Testis (tissue), 3 donors: Measurements from ENCODE around the gene RGS6. TPM values are rescaled to one million over a fixed set of nuclear protein-coding genes. Genes with fewer than 3 reads are reported as not detected.

Experiments used
- DNase-seq: peaks from one replicate; pipeline ENCODE4 v3.0.0-alpha.2; 2019
- H3K27ac ChIP-seq, 2 donors: fragments of 200-600 bp; sonication (generic); one replicate each; pipeline ENCODE4 v1.5.1; 2019
- H3K27me3 ChIP-seq: fragments of 200-600 bp; sonication (generic); one replicate; pipeline ENCODE4 v1.5.1; 2019
- H3K36me3 ChIP-seq: fragments of 200-600 bp; sonication (generic); one replicate; pipeline ENCODE4 v1.5.1; 2017; ENCODE audit warnings: low read depth; ENCODE audit errors: missing control alignments
- H3K4me1 ChIP-seq: fragments of 200-600 bp; sonication (generic); one replicate; pipeline ENCODE4 v1.5.1; 2019
- H3K4me3 ChIP-seq, 2 donors: fragments of 200-600 bp; sonication (generic); one replicate each; pipeline ENCODE4 v1.5.1; 2017 to 2019
- H3K9me3 ChIP-seq: fragments of 200-600 bp; sonication (generic); one replicate; pipeline ENCODE4 v1.5.1; 2017
- CTCF ChIP-seq, 3 experiments: fragments of 450-650 bp in 2 of 3; fragments of 200-600 bp in 1 of 3; sonication (generic) in 1 of 3; IDR thresholded peaks; one replicate each; pipeline ENCODE4 v1.5.1; 2016 to 2019; ENCODE audit warnings: antibody characterized with exemption in 3 of 3, mild to moderate bottlenecking in 2 of 3, moderate library complexity in 1 of 3
- POLR2A ChIP-seq: fragments of 450-650 bp; IDR thresholded peaks from one replicate; pipeline ENCODE4 v1.6.1; 2017; ENCODE audit warnings: antibody characterized with exemption, mild to moderate bottlenecking, moderate library complexity
- WGBS, 2 donors: methylation state at CpG; one replicate each; pipeline ENCODE4 v1.1.5; 2018; 5-methylcytosine and 5-hydroxymethylcytosine counted together
- intact Hi-C: fragments of 100-400 bp; cut with DNase I; formaldehyde crosslinking; loops from one replicate; pipeline ENCODE4 v1.15.1; 2023; ENCODE audit warnings: low total_unique reads
- polyA plus RNA-seq: library from polyadenylated mRNA; stranded (reverse); fragments of 350-450 nt; fragmentation: Illumina TruSeq; extraction: RNeasy Lipid Tissue Mini Kit (QIAGEN cat#74804); gene quantifications from one replicate; pipeline ENCODE4 v1.2.3, GENCODE V29; 2014; ENCODE audit warnings: low read depth, low replicate concordance; ENCODE audit not compliant: insufficient read depth
- total RNA-seq, 2 donors: library from RNA; depleted of rRNA; stranded (reverse); fragments of >200 nt; gene quantifications; one replicate each; pipeline ENCODE4 v1.2.3, GENCODE V29; 2016

The RGS6 gene
- total and polyA plus RNA-seq, 3 donors from 2014 or later, result 6.3 to 21.3 (median 16.0) TPM

DNA sequence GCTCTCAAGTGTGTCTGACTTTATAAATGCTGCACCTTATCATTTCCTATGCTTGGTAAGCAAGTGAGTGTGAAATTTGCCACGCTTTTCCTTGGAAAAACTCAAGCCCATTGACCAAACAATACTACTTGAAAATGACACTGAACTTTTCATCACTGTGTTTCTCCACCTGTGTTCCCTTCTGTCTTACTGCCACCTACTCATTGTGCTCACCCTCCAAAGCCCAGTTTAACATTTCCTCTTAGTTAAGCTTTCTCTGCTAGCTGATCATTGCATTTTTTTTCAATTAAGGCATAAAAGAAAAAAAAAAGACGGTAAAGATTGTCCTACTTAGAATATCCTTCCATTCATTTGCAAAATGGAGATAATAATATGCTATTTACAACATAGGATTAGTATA, 516.0 kb downstream of the RGS6 start:
- Histone ChIP-seq H3K36me3 (no peaks in the 10 kb centered on the region), H3K4me3 (no peak overlapping the region), H3K27me3 (no peaks in the 10 kb centered on the region), H3K4me1 (no peaks in the 10 kb centered on the region), H3K9me3 (no peaks in the 10 kb centered on the region), H3K27ac (no peak overlapping the region)
- DNase-seq, result no peak
- intact Hi-C loops, result no loop called here
- TF ChIP-seq CTCF (IDR thresholded peaks at IDR 0.05) (no peak), POLR2A (no peak)
- 88 to 92% methylated on average over 2 of the region's 2 CpGs for WGBS, 2 donors

DNA sequence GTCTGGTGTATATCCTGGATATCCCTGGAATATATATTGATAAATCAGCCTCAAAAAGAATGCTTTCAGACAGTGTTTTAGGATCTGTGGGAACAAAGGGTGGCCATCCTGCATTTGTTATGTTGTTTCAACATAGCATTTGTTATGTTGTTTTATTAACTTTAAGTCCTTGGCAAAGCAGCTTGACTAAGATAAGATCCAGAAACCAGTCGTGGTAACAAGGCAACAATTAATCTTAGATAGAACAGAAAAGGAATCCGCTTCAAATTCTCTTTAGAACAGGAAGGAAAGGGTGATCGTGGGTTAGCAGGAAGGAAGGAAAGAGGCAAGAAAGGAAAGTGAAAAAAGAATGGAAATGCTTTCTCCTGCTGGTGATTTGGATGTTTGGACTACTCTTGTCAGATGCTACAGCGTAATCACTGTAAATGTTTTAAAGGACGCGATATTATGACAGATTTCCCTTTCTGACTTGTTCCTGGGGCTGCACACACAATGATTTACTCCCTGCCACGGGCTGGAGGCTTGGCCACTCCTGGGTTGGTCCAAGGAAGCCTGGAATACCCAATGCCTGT, 518.3 kb downstream of the RGS6 start:
- 55 to 66% methylated on average over 7 of the region's 7 CpGs for WGBS, 2 donors
- TF ChIP-seq CTCF (IDR thresholded peaks at IDR 0.05), result no peak
- no peak for TF ChIP-seq POLR2A
- intact Hi-C loops, result no loop called here

DNA sequence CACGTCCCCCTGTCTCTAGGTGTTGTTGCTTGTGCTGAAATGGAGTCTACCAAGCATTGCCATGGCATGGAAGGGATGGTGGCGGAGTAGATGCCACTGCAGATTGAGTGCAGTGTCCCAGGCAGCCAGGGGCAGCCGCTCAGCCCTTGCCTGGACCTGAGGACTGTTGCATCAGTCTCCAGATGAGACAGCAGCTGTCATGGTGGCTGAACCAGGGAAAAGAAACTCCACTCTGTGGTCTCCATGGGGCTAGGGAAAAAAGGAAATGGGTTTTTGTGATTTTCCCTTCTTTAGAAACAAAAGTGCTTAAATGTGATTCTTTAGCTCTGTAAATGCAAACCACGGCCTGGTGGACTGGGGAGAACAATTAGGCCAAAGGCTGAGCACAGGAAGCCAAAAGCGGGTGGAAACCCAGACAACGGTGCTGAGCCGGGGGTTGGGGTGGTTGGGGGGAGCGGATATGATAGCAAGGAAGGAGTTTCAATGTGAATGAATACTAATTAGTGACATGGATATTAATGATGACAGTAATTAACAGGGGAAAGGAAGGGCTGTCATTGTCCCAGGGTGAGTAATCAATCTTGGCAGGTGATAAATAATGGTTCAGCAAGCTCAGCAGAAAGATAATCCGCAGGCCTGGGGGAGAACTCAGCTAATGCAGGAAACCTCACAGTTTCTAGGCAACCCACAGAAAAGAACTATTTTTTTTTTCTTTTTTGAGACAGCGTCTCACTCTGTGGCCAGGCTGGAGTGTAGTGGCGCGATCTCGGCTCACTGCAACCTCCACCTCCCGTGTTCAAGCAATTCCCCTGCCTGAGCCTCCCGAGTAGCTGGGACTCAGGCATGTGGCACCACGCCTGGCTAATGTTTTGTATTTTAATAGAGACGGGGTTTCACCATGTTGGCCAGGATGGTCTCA, 519.1 kb downstream of the RGS6 start:
- intact Hi-C loops, result no loop called here
- Histone ChIP-seq H3K4me1 (no peaks in the 10 kb centered on the region), H3K9me3 (no peaks in the 10 kb centered on the region), H3K36me3 (no peaks in the 10 kb centered on the region), H3K27me3 (no peaks in the 10 kb centered on the region), H3K27ac (no peak overlapping the region), H3K4me3 (no peak overlapping the region)
- WGBS, 2 donors, result 73 to 79% methylated on average over 16 to 17 of the region's 17 CpGs
- TF ChIP-seq POLR2A (no peak), CTCF (IDR thresholded peaks at IDR 0.05) (no peak)
- DNase-seq, result no peak

More for the DNA sequence above, 518.3 kb downstream of the RGS6 start:
- Histone ChIP-seq H3K9me3 (no peaks in the 10 kb centered on the region), H3K27ac (no peak overlapping the region), H3K27me3 (no peaks in the 10 kb centered on the region), H3K4me1 (no peaks in the 10 kb centered on the region), H3K36me3 (no peaks in the 10 kb centered on the region), H3K4me3 (no peak overlapping the region)
- no peak for DNase-seq

DNA sequence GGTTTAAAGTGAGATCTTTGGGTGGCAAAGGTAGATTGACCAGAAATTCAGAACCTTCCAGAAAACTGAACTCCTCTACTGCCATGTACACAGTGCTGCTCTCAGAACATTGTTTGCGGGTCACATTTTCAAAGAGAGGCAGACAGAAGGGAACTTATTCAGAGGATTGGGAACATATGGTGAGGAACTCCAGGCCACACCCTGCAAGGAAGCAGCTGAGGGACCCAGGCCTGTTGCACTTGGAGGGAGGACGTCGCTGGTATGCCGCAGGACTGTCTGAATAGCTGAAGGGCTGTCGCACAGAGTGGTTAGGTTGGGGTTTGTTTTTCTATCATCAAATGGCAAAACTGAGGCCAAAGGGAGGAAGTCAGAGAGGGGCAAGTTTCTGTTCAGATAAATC, 520.5 kb downstream of the RGS6 start:
- TF ChIP-seq POLR2A (no peak), CTCF (IDR thresholded peaks at IDR 0.05) (no peak)

More for the DNA sequence above, 520.5 kb downstream of the RGS6 start:
- no peak for DNase-seq
- 96 to 100% methylated on average over 5 of the region's 5 CpGs for WGBS, 2 donors
- H3K4me3 ChIP-seq, result no peak overlapping the region
- no peak overlapping the region for H3K27ac ChIP-seq
- no peaks in the 10 kb centered on the region for H3K9me3 ChIP-seq
- intact Hi-C loops, result no loop called here
- no peaks in the 10 kb centered on the region for H3K27me3 ChIP-seq
- no peaks in the 10 kb centered on the region for H3K36me3 ChIP-seq
- H3K4me1 ChIP-seq, result no peaks in the 10 kb centered on the region
